Measurements from ENCODE around the gene SCLT1. TPM values are rescaled to one million over a fixed set of nuclear protein-coding genes. Genes with fewer than 3 reads are reported as not detected.
"Not testable (repeated sequence)": the region's sequence is repeated elsewhere in the genome, so short reads cannot be mapped to it uniquely, and the experiment has no call there.

SCLT1 gene
- total and polyA plus RNA-seq, 12 donors = 0.97 to 16.6 (median 7.9) TPM

GRCh38 chr4:129080129-129080528, 13.2 kb downstream of the SCLT1 start:
- no peaks in the 10 kb centered on the region for H3K36me3 ChIP-seq (replicated peaks in 1 of 2)
- H3K9me3 ChIP-seq (replicated peaks in 1 of 3) = no peaks in the 10 kb centered on the region
- TF ChIP-seq POLR2A (IDR thresholded peaks at IDR 0.05) (no peak), CTCF (IDR thresholded peaks at IDR 0.05) (no peak)

GRCh38 chr4:129077326-129077725, 16.0 kb downstream of the SCLT1 start:
- Histone ChIP-seq H3K27me3 (no peaks in the 10 kb centered on the region), H3K27ac (no peak overlapping the region), H3K9me3 (replicated peaks in 1 of 3) (peaks cover 0 to 3% (median 0%) of the 10 kb centered on the region in 3 donors), H3K4me3 (no peak overlapping the region), H3K4me1 (replicated peaks in 1 of 2) (no peaks in the 10 kb centered on the region), H3K36me3 (replicated peaks in 1 of 2) (no peaks in the 10 kb centered on the region)
- TF ChIP-seq CTCF (IDR thresholded peaks at IDR 0.05) (no peak), POLR2A (IDR thresholded peaks at IDR 0.05) (no peak)
- intact Hi-C loops (cut with DNase I) = no loop called here
- DNase-seq = no peak

More at GRCh38 chr4:129080129-129080528, 13.2 kb downstream of the SCLT1 start:
- no peaks in the 10 kb centered on the region for H3K4me1 ChIP-seq (replicated peaks in 1 of 2)
- no peak for DNase-seq
- H3K4me3 ChIP-seq = no peak overlapping the region
- intact Hi-C loops (cut with DNase I) = no loop called here
- H3K27ac ChIP-seq = no peak overlapping the region
- H3K27me3 ChIP-seq = no peaks in the 10 kb centered on the region

- H3K36me3 ChIP-seq (replicated peaks in 1 of 2) = not testable (repeated sequence)
Observed at GRCh38 chr4:129069537-129069936, 23.8 kb downstream of the SCLT1 start.

GRCh38 chr4:129064717-129065116, 28.6 kb downstream of the SCLT1 start:
- Histone ChIP-seq H3K4me3 (no peak overlapping the region), H3K27me3 (no peaks in the 10 kb centered on the region), H3K27ac (no peak overlapping the region), H3K36me3 (replicated peaks in 1 of 2) (no peaks in the 10 kb centered on the region), H3K9me3 (replicated peaks in 1 of 3) (peaks cover 0 to 23% (median 6%) of the 10 kb centered on the region in 3 donors), H3K4me1 (replicated peaks in 1 of 2) (no peaks in the 10 kb centered on the region)
- intact Hi-C loops (cut with DNase I) = no loop called here
- no peak for DNase-seq
- TF ChIP-seq CTCF (IDR thresholded peaks at IDR 0.05) (no peak), POLR2A (IDR thresholded peaks at IDR 0.05) (no peak)

More at GRCh38 chr4:129069537-129069936, 23.8 kb downstream of the SCLT1 start:
- H3K9me3 ChIP-seq (replicated peaks in 1 of 3); H3K4me3 ChIP-seq; H3K27ac ChIP-seq; H3K4me1 ChIP-seq (replicated peaks in 1 of 2); DNase-seq; H3K27me3 ChIP-seq; intact Hi-C loops (cut with DNase I): not testable (repeated sequence)
- 95 to 100% (median 98%) methylated on average over 2 of the region's 2 CpGs for WGBS, 4 donors

- Histone ChIP-seq H3K36me3 (replicated peaks in 1 of 2) (no peaks in the 10 kb centered on the region), H3K27ac (no peak overlapping the region), H3K9me3 (replicated peaks in 1 of 3) (peaks cover 0 to 29% (median 6%) of the 10 kb centered on the region in 3 donors), H3K27me3 (no peaks in the 10 kb centered on the region), H3K4me3 (no peak overlapping the region), H3K4me1 (replicated peaks in 1 of 2) (no peaks in the 10 kb centered on the region)
- intact Hi-C loops (cut with DNase I) = no loop called here
- WGBS, 4 donors = 95 to 100% (median 99%) methylated on average over 2 of the region's 2 CpGs
- no peak for DNase-seq
- TF ChIP-seq CTCF (IDR thresholded peaks at IDR 0.05) (no peak), POLR2A (IDR thresholded peaks at IDR 0.05) (no peak)
Observed at GRCh38 chr4:129063640-129064039, 29.7 kb downstream of the SCLT1 start.
